ENCODE measurements around the gene CDC42. TPM values are rescaled to one million over a fixed set of nuclear protein-coding genes. Genes with fewer than 3 reads are reported as not detected.

The CDC42 gene
- total RNA-seq, 1 experiment from 2014 or later = 133 TPM

- no peak for DNase-seq (ENCODE audit: unreplicated experiment)
- CTCF ChIA-PET = no interaction called here
- no peaks in the 10 kb centered on the region for H3K36me3 Mint-ChIP-seq (ENCODE audit: insufficient read depth, unreplicated experiment)
- no peaks in the 10 kb centered on the region for H3K27me3 Mint-ChIP-seq (ENCODE audit: insufficient read depth, unreplicated experiment)
- no peak overlapping the region for H3K27ac Mint-ChIP-seq (ENCODE audit: low read depth, unreplicated experiment)
- no TSS peak for BruUV-seq (replicated peaks)
- intact Hi-C loops (cut with micrococcal nuclease) = no loop called here
- no peak overlapping the region for H3K4me3 Mint-ChIP-seq (ENCODE audit: unreplicated experiment)
- POLR2A ChIA-PET = interaction anchor here (1.1 kb wide), 1 partner anchor 12 kb away, joined by 7 read pairs; no protein-coding TSS in a partner anchor
- no peaks in the 10 kb centered on the region for H3K9me3 Mint-ChIP-seq (ENCODE audit: unreplicated experiment)
- peaks cover 11% of the 10 kb centered on the region for H3K4me1 Mint-ChIP-seq (ENCODE audit: insufficient read depth, unreplicated experiment)
- TF ChIP-seq, protein P1, sequence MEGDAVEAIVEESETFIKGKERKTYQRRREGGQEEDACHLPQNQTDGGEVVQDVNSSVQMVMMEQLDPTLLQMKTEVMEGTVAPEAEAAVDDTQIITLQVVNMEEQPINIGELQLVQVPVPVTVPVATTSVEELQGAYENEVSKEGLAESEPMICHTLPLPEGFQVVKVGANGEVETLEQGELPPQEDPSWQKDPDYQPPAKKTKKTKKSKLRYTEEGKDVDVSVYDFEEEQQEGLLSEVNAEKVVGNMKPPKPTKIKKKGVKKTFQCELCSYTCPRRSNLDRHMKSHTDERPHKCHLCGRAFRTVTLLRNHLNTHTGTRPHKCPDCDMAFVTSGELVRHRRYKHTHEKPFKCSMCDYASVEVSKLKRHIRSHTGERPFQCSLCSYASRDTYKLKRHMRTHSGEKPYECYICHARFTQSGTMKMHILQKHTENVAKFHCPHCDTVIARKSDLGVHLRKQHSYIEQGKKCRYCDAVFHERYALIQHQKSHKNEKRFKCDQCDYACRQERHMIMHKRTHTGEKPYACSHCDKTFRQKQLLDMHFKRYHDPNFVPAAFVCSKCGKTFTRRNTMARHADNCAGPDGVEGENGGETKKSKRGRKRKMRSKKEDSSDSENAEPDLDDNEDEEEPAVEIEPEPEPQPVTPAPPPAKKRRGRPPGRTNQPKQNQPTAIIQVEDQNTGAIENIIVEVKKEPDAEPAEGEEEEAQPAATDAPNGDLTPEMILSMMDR (IDR thresholded peaks at IDR 0.05; ENCODE audit: unreplicated experiment) = no peak
Measured at GRCh38 chr1:22037520-22037919, 15.0 kb upstream of the CDC42 start.

DNA sequence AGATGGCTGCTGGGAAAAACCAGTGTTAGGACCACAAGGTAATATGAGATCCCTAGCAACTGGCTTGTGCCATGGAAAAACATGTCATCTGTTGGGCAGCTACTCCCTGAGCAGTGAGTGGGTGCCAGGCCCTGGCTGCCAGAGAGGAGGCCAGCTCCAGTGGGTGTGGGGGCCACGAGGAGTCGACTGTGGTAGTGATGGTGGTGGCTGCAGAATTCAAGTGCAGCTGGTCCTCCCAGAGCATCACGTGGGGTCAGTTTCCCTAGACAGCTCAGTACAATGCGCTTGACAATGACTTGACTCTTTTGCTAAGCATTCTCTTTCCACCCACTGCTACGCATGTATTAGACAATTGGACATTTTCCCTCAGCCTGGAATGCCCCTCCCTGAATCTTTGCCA lies 14.5 kb upstream of the CDC42 start:
- CTCF ChIA-PET = no interaction called here
- POLR2A ChIA-PET = interaction anchor here (0.6 to 3.0 kb wide), 3 partner anchors 8 to 654 kb away, joined by 3 to 21 read pairs (median 3); partner anchors contain the start of gene CDC42
- no peak for DNase-seq (ENCODE audit: unreplicated experiment)
- intact Hi-C loops (cut with micrococcal nuclease) = no loop called here
- no peaks in the 10 kb centered on the region for H3K36me3 Mint-ChIP-seq (ENCODE audit: insufficient read depth, unreplicated experiment)
- H3K27ac Mint-ChIP-seq (ENCODE audit: low read depth, unreplicated experiment) = no peak overlapping the region
- H3K4me3 Mint-ChIP-seq (ENCODE audit: unreplicated experiment) = no peak overlapping the region
- no TSS peak for BruUV-seq (replicated peaks)
- TF ChIP-seq, protein P1 (IDR thresholded peaks at IDR 0.05; ENCODE audit: unreplicated experiment) = no peak
- no peaks in the 10 kb centered on the region for H3K9me3 Mint-ChIP-seq (ENCODE audit: unreplicated experiment)
- H3K4me1 Mint-ChIP-seq (ENCODE audit: insufficient read depth, unreplicated experiment) = peaks cover 16% of the 10 kb centered on the region
- no peaks in the 10 kb centered on the region for H3K27me3 Mint-ChIP-seq (ENCODE audit: insufficient read depth, unreplicated experiment)

DNA sequence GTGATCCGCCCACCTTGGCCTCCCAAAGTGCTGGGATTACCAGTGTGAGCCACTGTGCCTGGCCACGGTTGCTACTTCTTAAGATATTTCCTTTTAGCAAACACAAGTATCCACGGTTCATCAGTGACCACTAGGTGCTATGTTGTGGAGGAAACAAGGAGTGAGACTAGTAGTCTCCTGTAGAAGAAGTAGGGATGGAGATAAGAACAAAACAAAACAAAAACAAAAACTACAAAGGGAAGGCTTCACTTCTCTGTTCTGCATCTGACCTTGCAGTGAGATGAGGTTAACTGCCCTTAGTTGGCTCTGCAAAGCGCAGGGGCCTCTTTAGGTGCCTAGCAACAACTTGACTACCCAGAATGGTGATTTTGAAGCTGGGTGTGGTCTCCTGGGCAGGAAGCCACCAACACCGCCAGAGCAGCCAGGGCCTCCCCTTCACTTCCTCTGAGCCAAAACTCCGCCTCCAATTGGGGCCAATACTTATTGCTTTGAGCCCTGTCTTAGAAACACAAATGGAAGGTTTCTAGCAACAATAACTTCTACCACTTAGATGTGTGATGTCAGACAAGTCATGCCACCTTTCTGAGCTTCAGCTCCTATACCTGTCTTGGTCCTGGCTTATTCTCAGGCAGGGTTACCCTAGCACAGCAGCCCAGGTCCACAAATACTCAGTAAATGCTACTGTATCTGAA lies 12.8 kb upstream of the CDC42 start:
- Mint-ChIP-seq H3K4me1 (ENCODE audit: insufficient read depth, unreplicated experiment) (peaks cover 21% of the 10 kb centered on the region), H3K36me3 (ENCODE audit: insufficient read depth, unreplicated experiment) (no peaks in the 10 kb centered on the region), H3K9me3 (ENCODE audit: unreplicated experiment) (no peaks in the 10 kb centered on the region), H3K4me3 (ENCODE audit: unreplicated experiment) (no peak overlapping the region), H3K27me3 (ENCODE audit: insufficient read depth, unreplicated experiment) (no peaks in the 10 kb centered on the region), H3K27ac (ENCODE audit: low read depth, unreplicated experiment) (no peak overlapping the region)
- peak; percentile 55 for DNase-seq (ENCODE audit: unreplicated experiment)
- intact Hi-C loops (cut with micrococcal nuclease) = no loop called here
- ChIA-PET POLR2A (interaction anchor here (1.3 to 3.0 kb wide), 4 partner anchors 12 to 17 kb away, joined by 3 to 21 read pairs (median 12); partner anchors contain the start of gene CDC42), CTCF (interaction anchor here (0.6 to 1.5 kb wide), 4 partner anchors 11 to 705 kb away, joined by 3 to 7 read pairs (median 5); no protein-coding TSS in a partner anchor)
- BruUV-seq (replicated peaks) = no TSS peak
- TF ChIP-seq, protein P1 (IDR thresholded peaks at IDR 0.05; ENCODE audit: unreplicated experiment) = no peak

- Mint-ChIP-seq H3K27me3 (ENCODE audit: insufficient read depth, unreplicated experiment) (no peaks in the 10 kb centered on the region), H3K9me3 (ENCODE audit: unreplicated experiment) (peaks cover 3% of the 10 kb centered on the region), H3K36me3 (ENCODE audit: insufficient read depth, unreplicated experiment) (no peaks in the 10 kb centered on the region), H3K4me1 (ENCODE audit: insufficient read depth, unreplicated experiment) (peaks cover 26% of the 10 kb centered on the region), H3K27ac (ENCODE audit: low read depth, unreplicated experiment) (no peak overlapping the region), H3K4me3 (ENCODE audit: unreplicated experiment) (no peak overlapping the region)
- TF ChIP-seq, protein P1 (IDR thresholded peaks at IDR 0.05; ENCODE audit: unreplicated experiment) = no peak
- POLR2A ChIA-PET = interaction anchor here (1.3 to 3.0 kb wide), 4 partner anchors 12 to 17 kb away, joined by 3 to 21 read pairs (median 12); partner anchors contain the start of gene CDC42
- DNase-seq (ENCODE audit: unreplicated experiment) = no peak
- CTCF ChIA-PET = interaction anchor here (0.6 to 1.5 kb wide), 3 partner anchors 11 to 258 kb away, joined by 3 to 7 read pairs (median 6); no protein-coding TSS in a partner anchor
- BruUV-seq (replicated peaks) = no TSS peak
- intact Hi-C loops (cut with micrococcal nuclease) = no loop called here
Measured at GRCh38 chr1:22040286-22040623, 12.3 kb upstream of the CDC42 start.
